K562 (cell line): ENCODE measurements around the gene OR10P1. TPM values are rescaled to one million over a fixed set of nuclear protein-coding genes. Genes with fewer than 3 reads are reported as not detected.

Experiments used
- ATAC-seq: fragments of 200-7000 bp; cut with Tn5 transposase; 3 replicates; pipeline ENCODE4 v1.9.1; 2020; ENCODE audit warnings: moderate library complexity
- BruUV-seq: library from RNA; stranded (reverse); fragments of 400-500 nt; replicated peaks from 2 replicates; lab custom pipeline; 2021; lab: Mats Ljungman, UMichigan
- CTCF ChIA-PET: fragments of 300-600 bp; formaldehyde crosslinking; extraction: SDS; loops from one replicate; lab custom pipeline; 2021; ENCODE audit warnings: low intra/inter-chr PET ratio; lab: Yijun Ruan, JAX
- POLR2A ChIA-PET: fragments of 300-600, 350-650 bp; sonication (Branson Sonifier 250); formaldehyde crosslinking; extraction: SDS; loops from one replicate; lab custom pipeline; 2021; ENCODE audit warnings: antibody characterized with exemption, inconsistent platforms; lab: Yijun Ruan, JAX
- DNase-seq, 4 experiments: peaks; one replicate each; pipeline versions ENCODE4 v3.0.0 to v3.0.0-alpha.2; 2011 to 2018; ENCODE audit warnings: low spot score in 3 of 4, mixed read lengths in 3 of 4; ENCODE audit errors: extremely low read depth in 1 of 4
- FAIRE-seq: peaks from 2 replicates; lab custom pipeline; 2011; peaks lifted over from hg19 to GRCh38; lab: Jason Lieb, UNC
- H2AFZ ChIP-seq: 2 replicates; pipeline ENCODE4 v1.6.0; 2011; ENCODE audit warnings: low read depth, low read length, control low read depth, inconsistent platforms
- H3K27ac ChIP-seq: fragments of 200-600 bp; 3 replicates; pipeline ENCODE4 v1.8.0; 2011; ENCODE audit warnings: low read depth, mild to moderate bottlenecking, control low read depth, inconsistent platforms, low read length, moderate library complexity, mixed read lengths; ENCODE audit errors: extremely low read depth
- H3K27me3 ChIP-seq, 2 experiments: fragments of 300-600 bp in 1 of 2; 2 replicates in 1 of 2; 3 replicates in 1 of 2; pipeline versions ENCODE4 v1.6.0 to v1.8.0; 2011; ENCODE audit warnings: inconsistent platforms in 2 of 2, low read length in 2 of 2, mild to moderate bottlenecking in 1 of 2, mixed read lengths in 1 of 2, moderate library complexity in 1 of 2; ENCODE audit not compliant: control insufficient read depth in 2 of 2, insufficient read depth in 2 of 2
- H3K36me3 ChIP-seq: fragments of 300-600 bp; 3 replicates; pipeline ENCODE4 v1.8.0; 2011; ENCODE audit warnings: mild to moderate bottlenecking, low read length, inconsistent platforms; ENCODE audit not compliant: control insufficient read depth, insufficient read depth
- H3K4me1 ChIP-seq, 2 experiments: fragments of 200-600 bp in 1 of 2; replicated peaks in 1 of 2; 2 replicates in 1 of 2; 3 replicates in 1 of 2; pipeline versions ENCODE4 v1.5.1 to v1.8.0; 2011; ENCODE audit warnings: inconsistent platforms in 2 of 2, low read length in 2 of 2, mild to moderate bottlenecking in 1 of 2, mixed read lengths in 1 of 2, moderate library complexity in 1 of 2; ENCODE audit not compliant: control insufficient read depth in 2 of 2, insufficient read depth in 2 of 2
- H3K4me2 ChIP-seq: 2 replicates; pipeline ENCODE4 v1.6.1; 2011; ENCODE audit warnings: low read length, control low read depth, inconsistent platforms, mixed read lengths; ENCODE audit not compliant: insufficient read depth
- H3K4me3 ChIP-seq: fragments of 200-600 bp; sonication (generic), shearing (Covaris generic); 2 replicates; pipeline ENCODE4 v1.5.1; 2016; ENCODE audit warnings: control low read depth, inconsistent platforms
- H3K79me2 ChIP-seq: fragments of 200-600 bp; 3 replicates; pipeline ENCODE4 v1.8.0; 2011; ENCODE audit warnings: low read length, inconsistent platforms; ENCODE audit not compliant: control insufficient read depth, insufficient read depth
- H3K9ac ChIP-seq, 2 experiments: 2 replicates each; pipeline versions ENCODE4 v1.6.0 to v1.6.1; 2011; ENCODE audit warnings: low read depth in 2 of 2, low read length in 2 of 2, control low read depth in 1 of 2, inconsistent platforms in 1 of 2, mild to moderate bottlenecking in 1 of 2, mixed read lengths in 1 of 2; ENCODE audit not compliant: insufficient read depth in 1 of 2
- H3K9me1 ChIP-seq: one replicate; pipeline ENCODE4 v1.6.0; 2011; ENCODE audit warnings: inconsistent platforms, mild to moderate bottlenecking, low read length, moderate library complexity; ENCODE audit not compliant: control insufficient read depth, insufficient read depth
- H3K9me3 ChIP-seq: replicated peaks from 2 replicates; pipeline ENCODE4 v1.5.1; 2011; ENCODE audit warnings: low read depth, low read length, inconsistent platforms; ENCODE audit not compliant: control insufficient read depth, insufficient read depth
- H4K20me1 ChIP-seq: replicated peaks from 2 replicates; pipeline ENCODE4 v1.6.1; 2011; ENCODE audit warnings: low read length, inconsistent platforms, mixed read lengths; ENCODE audit not compliant: control insufficient read depth, insufficient read depth
- ARNT ChIP-seq, 2 experiments: fragments of 450-650 bp; IDR thresholded peaks; 2 replicates each; pipeline ENCODE4 v1.6.1; 2016; ENCODE audit warnings: mild to moderate bottlenecking in 1 of 2
- ATF3 ChIP-seq, 2 experiments: fragments of 450-650 bp in 1 of 2; sonication (generic) in 1 of 2; formaldehyde crosslinking in 1 of 2; IDR thresholded peaks in 1 of 2; conservative IDR thresholded peaks in 1 of 2; 2 replicates each; pipeline versions ENCODE4 v1.6.1 to v1.8.1; 2016 to 2023; ENCODE audit warnings: mild to moderate bottlenecking in 2 of 2, moderate library complexity in 2 of 2, inconsistent platforms in 1 of 2, missing genetic modification reagents in 1 of 2
- CEBPB ChIP-seq: fragments of 450-650 bp; IDR thresholded peaks from 2 replicates; pipeline ENCODE4 v1.6.1; 2016; ENCODE audit warnings: missing genetic modification characterization, missing compliant biosample characterization
- CEBPG ChIP-seq, 3 experiments: fragments of 200-800 bp in 1 of 3; sonication (Bioruptor generic) in 1 of 3; sonication (generic) in 1 of 3; formaldehyde crosslinking in 1 of 3; IDR thresholded peaks in 2 of 3; conservative IDR thresholded peaks in 1 of 3; 2 replicates each; pipeline versions ENCODE4 v1.6.1 to v1.8.0; 2016 to 2022; ENCODE audit warnings: missing compliant biosample characterization in 2 of 3, missing genetic modification characterization in 2 of 3, mild to moderate bottlenecking in 1 of 3, missing genetic modification reagents in 1 of 3
- E2F3 ChIP-seq: fragments of 250-450 bp; sonication (Bioruptor Pico); IDR thresholded peaks from 2 replicates; pipeline ENCODE4 v1.4.0; 2020; ENCODE audit warnings: mild to moderate bottlenecking
- HMGN3 ChIP-seq: IDR thresholded peaks from 2 replicates; pipeline ENCODE4 v1.6.1; 2011; ENCODE audit warnings: borderline replicate concordance, low read depth, mild to moderate bottlenecking, mixed read lengths, low read length; ENCODE audit not compliant: insufficient read length; ENCODE audit errors: extremely low read depth
- SMARCE1 ChIP-seq: fragments of 450-650 bp; IDR thresholded peaks from 2 replicates; pipeline ENCODE4 v1.7.1; 2016; ENCODE audit warnings: mild to moderate bottlenecking
- ZNF146 ChIP-seq: IDR thresholded peaks from one replicate; pipeline ENCODE4 v1.6.1; 2018; ENCODE audit warnings: missing compliant biosample characterization; ENCODE audit not compliant: unreplicated experiment
- ZNF444 ChIP-seq: fragments of 250-450 bp; sonication (Bioruptor Pico); IDR thresholded peaks from 2 replicates; pipeline ENCODE4 v1.4.0; 2020; ENCODE audit warnings: mild to moderate bottlenecking, moderate library complexity
- WGBS: fragments of 100-300 bp; shearing (Covaris generic); methylation state at CpG from one replicate; pipeline ENCODE4 v1.1.6; 2016; ENCODE audit warnings: low coverage, mixed read lengths; ENCODE audit not compliant: insufficient coverage; ENCODE audit errors: missing lambda C conversion rate; 5-methylcytosine and 5-hydroxymethylcytosine counted together
- in situ Hi-C: fragments of 300-500 bp; cut with MboI; formaldehyde crosslinking; loops from 4 replicates; pipeline ENCODE4 v1.15.0; 2018; ENCODE audit warnings: inconsistent platforms, mixed read lengths
- intact Hi-C: fragments of 100-400 bp; cut with micrococcal nuclease; formaldehyde crosslinking; loops from 2 replicates; pipeline ENCODE4 v1.14.2; 2022
- polyA plus RNA-seq, 8 experiments: library from polyadenylated mRNA; depleted of rRNA in 4 of 8; stranded (reverse) in 5 of 8; unstranded in 3 of 8; fragments of >200 nt; fragmentation: Nextera tagmentation in 2 of 8; fragmentation: Illumina TruSeq in 1 of 8; extraction: Ambion mirVana in 2 of 8; extraction: Trizol in 1 of 8; gene quantifications; 2 replicates each; pipeline versions ENCODE4 v1.2.1 to v1.2.3, GENCODE V29; 2011 to 2014; ENCODE audit warnings: inconsistent platforms in 1 of 8, missing spikeins in 1 of 8
- total RNA-seq, 7 experiments: library from RNA; depleted of rRNA in 6 of 7; stranded (reverse); fragments of >200 nt in 6 of 7; fragmentation: Illumina TruSeq in 2 of 7; extraction: Trizol in 2 of 7; gene quantifications; 2 replicates each; pipeline versions ENCODE4 v1.2.1 to v1.2.3, GENCODE V29; 2011 to 2021; ENCODE audit warnings: low replicate concordance in 1 of 7

OR10P1 gene
- total and polyA plus RNA-seq, 9 of the 15 experiments (the other 6 are each of a cell fraction or from before 2014, with no cell fraction given): not detected

- Histone ChIP-seq H3K27ac (no peak overlapping the region), H3K36me3 (no peaks in the 10 kb centered on the region), H3K79me2 (no peaks in the 10 kb centered on the region), H3K4me1 (peaks cover 0 to 11% of the 10 kb centered on the region in 2 experiments; a peak in 3 of 5 replicates), H3K9ac (no peak overlapping the region; a peak in 1 of 4 replicates), H3K4me2 (no peak overlapping the region; the same call in 1 of the 2 replicates), H3K27me3 (peaks cover 0 to 2% of the 10 kb centered on the region in 2 experiments; a peak in 1 of 5 replicates), H4K20me1 (no peaks in the 10 kb centered on the region), H3K9me1 (no peaks in the 10 kb centered on the region), H2AFZ (peak overlapping the region; percentile 74; the same call in 1 of the 2 replicates), H3K4me3 (no peak overlapping the region), H3K9me3 (peaks cover 2% of the 10 kb centered on the region)
- ChIA-PET POLR2A (interaction anchor here (0.5 to 0.9 kb wide), 2 partner anchors 12 to 126 kb away, joined by 3 to 4 read pairs; no protein-coding TSS in a partner anchor), CTCF (no interaction called here)
- DNase-seq (no peak), ATAC-seq (no peak), FAIRE-seq (no peak)
- in situ Hi-C loops (no loop called here), intact Hi-C loops (loop anchor here (1.0 kb wide), 2 partner anchors 64 to 78 kb away; no protein-coding TSS in a partner anchor)
- no TSS peak for BruUV-seq
- TF ChIP-seq SMARCE1 (no peak), ZNF146 (no peak), E2F3 (no peak), CEBPB (tag) (peak; percentile 58), ATF3 (IDR thresholded peaks at IDR 0.05) (peak; percentile 37; the same call in 1 of the 2 replicates), ATF3 (CRISPR knock-in tag; conservative IDR thresholded peaks at IDR 0.05) (no peak), ARNT (IDR thresholded peaks at IDR 0.05) (no peak), ZNF444 (CRISPR knock-in tag) (no peak), CEBPG (CRISPR knock-in tag; IDR thresholded peaks at IDR 0.05) (no peak), CEBPG (tag; conservative IDR thresholded peaks at IDR 0.05 in 1 of 2, IDR thresholded peaks at IDR 0.05 in 1 of 2) (peak; percentile 68 to 72), HMGN3 (no peak)
- WGBS: 13% methylated on average over 3 of the region's 3 CpGs
These were observed 22.1 kb downstream of the OR10P1 start for GRCh38 chr12:55658635-55659391.
